ENCODE measurements around the gene IREB2. TPM values are rescaled to one million over a fixed set of nuclear protein-coding genes. Genes with fewer than 3 reads are reported as not detected.

Gene IREB2
- total and polyA plus RNA-seq, 2 of the 13 experiments (the other 11 are each of a cell fraction or from before 2014, with no cell fraction given) = 24.2 to 30.4 TPM

GRCh38 chr15:78422571-78423340 lies 15.3 kb upstream of the IREB2 start (continued):
- TF ChIP-seq ZNF121 (CRISPR knock-in tag; IDR thresholded peaks at IDR 0.05) (peak; percentile 83), TFDP1 (CRISPR knock-in tag; IDR thresholded peaks at IDR 0.05; ENCODE audit: borderline replicate concordance) (no peak), CBX5 (CRISPR knock-in tag; IDR thresholded peaks at IDR 0.05; ENCODE audit: borderline replicate concordance) (no peak), MTF1 (CRISPR knock-in tag; IDR thresholded peaks at IDR 0.05) (no peak), ERF (CRISPR knock-in tag; IDR thresholded peaks at IDR 0.05) (peak; percentile 50; the same call in 1 of the 2 replicates), ESRRA (CRISPR knock-in tag; IDR thresholded peaks at IDR 0.05; ENCODE audit: low read depth) (no peak), ISL2 (CRISPR knock-in tag; IDR thresholded peaks at IDR 0.05) (no peak), KDM3A (CRISPR knock-in tag; IDR thresholded peaks at IDR 0.05; ENCODE audit: low read depth) (0 out of 2 replicates have a peak, but pooled peaks have one; percentile 41), HNF4A (CRISPR knock-in tag; IDR thresholded peaks at IDR 0.05) (peak; percentile 66), GRHL1 (CRISPR knock-in tag; conservative IDR thresholded peaks at IDR 0.05) (no peak), JUND (CRISPR knock-in tag; IDR thresholded peaks at IDR 0.05) (no peak), ZGPAT (CRISPR knock-in tag; IDR thresholded peaks at IDR 0.05) (0 out of 2 replicates have a peak, but pooled peaks have one; percentile 39), BCL6 (CRISPR knock-in tag; IDR thresholded peaks at IDR 0.05) (0 out of 2 replicates have a peak, but pooled peaks have one; percentile 31), HBP1 (CRISPR knock-in tag; IDR thresholded peaks at IDR 0.05; ENCODE audit: low read depth) (no peak), TBP (CRISPR knock-in tag; IDR thresholded peaks at IDR 0.05) (no peak), HNF1A (IDR thresholded peaks at IDR 0.05; ENCODE audit: low read depth) (peak; percentile 46; the same call in 1 of the 2 replicates), HNF1A (CRISPR knock-in tag; IDR thresholded peaks at IDR 0.05; ENCODE audit: borderline replicate concordance) (peak; percentile 57; the same call in 1 of the 2 replicates)

All from HepG2 (cell line).